BE2C (cell line): Measurements from ENCODE around the gene PLAAT5.

Experiments
- DNase-seq: peaks from one replicate; pipeline ENCODE4 v3.0.0-alpha.2; 2020
- H3K27me3 ChIP-seq: fragments of 250-450 bp; sonication (Bioruptor Pico); 2 replicates; pipeline ENCODE4 v1.5.1; 2020; ENCODE audit warnings: mild to moderate bottlenecking
- H3K36me3 ChIP-seq: fragments of 250-450 bp; sonication (Bioruptor Pico); 2 replicates; pipeline ENCODE4 v1.5.1; 2020; ENCODE audit warnings: mild to moderate bottlenecking
- H3K4me1 ChIP-seq: fragments of 250-450 bp; sonication (Bioruptor Pico); 2 replicates; pipeline ENCODE4 v1.5.1; 2020
- H3K4me3 ChIP-seq: 2 replicates; pipeline ENCODE4 v1.5.1; 2011; ENCODE audit warnings: low read depth, low read length
- H3K9me3 ChIP-seq: fragments of 250-450 bp; sonication (Bioruptor Pico); 2 replicates; pipeline ENCODE4 v1.5.1; 2020
- TF ChIP-seq, protein P1 (sequence below): IDR thresholded peaks from 2 replicates; pipeline ENCODE4 v1.5.1; 2012; ENCODE audit warnings: mild to moderate bottlenecking, low read depth, low read length

PLAAT5 gene

DNA sequence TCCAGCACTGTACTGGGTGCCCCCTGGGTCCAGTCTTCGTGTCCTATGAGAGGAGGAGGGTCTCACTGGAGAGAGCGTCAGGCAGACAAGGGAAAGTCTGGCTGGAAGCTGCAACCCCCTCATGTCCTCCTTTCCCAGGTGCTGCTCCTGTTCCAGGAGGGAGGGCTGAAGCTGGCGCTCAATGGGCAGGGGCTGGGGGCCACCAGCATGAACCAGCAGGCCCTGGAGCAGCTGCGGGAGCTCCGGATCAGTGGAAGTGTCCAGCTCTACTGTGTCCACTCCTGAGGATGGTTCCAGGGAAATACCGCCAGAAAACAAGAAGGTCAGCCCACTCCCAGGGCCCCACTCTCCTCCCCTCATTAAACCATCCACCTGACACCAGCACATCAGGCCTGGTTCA lies 25.1 kb upstream of the PLAAT5 start:
- TF ChIP-seq, protein P1, sequence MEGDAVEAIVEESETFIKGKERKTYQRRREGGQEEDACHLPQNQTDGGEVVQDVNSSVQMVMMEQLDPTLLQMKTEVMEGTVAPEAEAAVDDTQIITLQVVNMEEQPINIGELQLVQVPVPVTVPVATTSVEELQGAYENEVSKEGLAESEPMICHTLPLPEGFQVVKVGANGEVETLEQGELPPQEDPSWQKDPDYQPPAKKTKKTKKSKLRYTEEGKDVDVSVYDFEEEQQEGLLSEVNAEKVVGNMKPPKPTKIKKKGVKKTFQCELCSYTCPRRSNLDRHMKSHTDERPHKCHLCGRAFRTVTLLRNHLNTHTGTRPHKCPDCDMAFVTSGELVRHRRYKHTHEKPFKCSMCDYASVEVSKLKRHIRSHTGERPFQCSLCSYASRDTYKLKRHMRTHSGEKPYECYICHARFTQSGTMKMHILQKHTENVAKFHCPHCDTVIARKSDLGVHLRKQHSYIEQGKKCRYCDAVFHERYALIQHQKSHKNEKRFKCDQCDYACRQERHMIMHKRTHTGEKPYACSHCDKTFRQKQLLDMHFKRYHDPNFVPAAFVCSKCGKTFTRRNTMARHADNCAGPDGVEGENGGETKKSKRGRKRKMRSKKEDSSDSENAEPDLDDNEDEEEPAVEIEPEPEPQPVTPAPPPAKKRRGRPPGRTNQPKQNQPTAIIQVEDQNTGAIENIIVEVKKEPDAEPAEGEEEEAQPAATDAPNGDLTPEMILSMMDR, result no peak

DNA sequence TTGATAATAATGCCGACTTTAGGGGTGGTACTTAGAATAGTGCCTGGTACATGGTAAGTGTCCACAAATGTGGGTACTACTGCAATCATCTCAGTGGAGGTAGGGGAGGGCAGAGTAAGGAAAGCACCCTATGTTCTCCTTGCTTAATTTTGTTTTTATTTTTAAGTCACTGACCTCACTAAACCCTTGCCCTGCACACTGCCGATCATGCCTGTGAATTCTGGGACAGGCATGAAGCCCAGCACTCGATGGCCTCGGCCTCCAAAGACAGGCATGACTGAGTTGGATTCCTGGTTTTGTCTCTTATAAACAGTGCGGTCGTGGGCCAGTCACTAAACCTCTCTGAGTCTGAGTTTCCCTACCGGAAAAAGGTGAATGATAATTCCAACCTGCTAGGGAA lies 21.8 kb upstream of the PLAAT5 start:
- no peaks in the 10 kb centered on the region for H3K4me1 ChIP-seq
- no peak for DNase-seq
- H3K36me3 ChIP-seq, result no peaks in the 10 kb centered on the region
- H3K9me3 ChIP-seq, result no peaks in the 10 kb centered on the region
- no peak overlapping the region for H3K4me3 ChIP-seq
- TF ChIP-seq, protein P1, result no peak
- H3K27me3 ChIP-seq, result no peaks in the 10 kb centered on the region

More for the DNA sequence above, 25.1 kb upstream of the PLAAT5 start:
- H3K36me3 ChIP-seq, result no peaks in the 10 kb centered on the region
- no peaks in the 10 kb centered on the region for H3K9me3 ChIP-seq
- no peak overlapping the region for H3K4me3 ChIP-seq
- no peaks in the 10 kb centered on the region for H3K27me3 ChIP-seq
- H3K4me1 ChIP-seq, result no peaks in the 10 kb centered on the region
- no peak for DNase-seq

DNA sequence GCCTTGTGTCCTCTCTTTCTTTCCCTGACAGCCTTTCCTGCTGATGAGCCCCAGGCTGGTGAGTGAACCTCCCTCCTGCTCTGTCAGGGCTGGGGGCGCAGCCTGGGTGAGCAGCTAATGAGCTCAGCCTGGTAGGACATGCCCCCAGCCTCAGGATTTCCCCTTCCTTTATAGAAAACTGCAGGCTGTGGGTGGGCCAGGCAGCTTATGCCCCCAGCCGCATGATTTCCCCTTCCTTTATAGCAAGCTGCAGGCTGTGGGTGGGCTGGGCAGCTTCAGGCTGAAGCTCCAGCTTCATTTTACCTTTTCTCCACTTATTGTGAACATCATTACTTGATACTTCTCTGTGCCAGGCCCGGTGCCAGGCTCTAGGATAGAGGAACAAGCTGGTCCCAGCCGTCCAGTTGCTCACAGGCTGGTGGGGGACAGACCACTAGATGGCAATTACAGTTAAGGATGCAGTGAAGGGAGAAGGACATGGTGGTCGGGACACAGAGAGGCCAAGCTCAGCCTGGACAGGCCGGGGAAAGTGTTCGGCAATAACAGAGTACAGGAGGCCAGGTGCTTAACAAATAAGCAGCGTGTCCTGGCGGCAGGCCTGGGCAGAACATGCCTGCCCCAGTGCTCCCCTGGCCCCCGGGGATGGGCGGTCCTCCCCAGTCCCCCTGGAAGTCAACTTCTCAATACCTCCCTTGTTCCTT lies 20.2 kb upstream of the PLAAT5 start:
- Histone ChIP-seq H3K4me3 (no peak overlapping the region), H3K27me3 (no peaks in the 10 kb centered on the region), H3K36me3 (no peaks in the 10 kb centered on the region), H3K4me1 (no peaks in the 10 kb centered on the region), H3K9me3 (no peaks in the 10 kb centered on the region)
- TF ChIP-seq, protein P1, result no peak
- no peak for DNase-seq

DNA sequence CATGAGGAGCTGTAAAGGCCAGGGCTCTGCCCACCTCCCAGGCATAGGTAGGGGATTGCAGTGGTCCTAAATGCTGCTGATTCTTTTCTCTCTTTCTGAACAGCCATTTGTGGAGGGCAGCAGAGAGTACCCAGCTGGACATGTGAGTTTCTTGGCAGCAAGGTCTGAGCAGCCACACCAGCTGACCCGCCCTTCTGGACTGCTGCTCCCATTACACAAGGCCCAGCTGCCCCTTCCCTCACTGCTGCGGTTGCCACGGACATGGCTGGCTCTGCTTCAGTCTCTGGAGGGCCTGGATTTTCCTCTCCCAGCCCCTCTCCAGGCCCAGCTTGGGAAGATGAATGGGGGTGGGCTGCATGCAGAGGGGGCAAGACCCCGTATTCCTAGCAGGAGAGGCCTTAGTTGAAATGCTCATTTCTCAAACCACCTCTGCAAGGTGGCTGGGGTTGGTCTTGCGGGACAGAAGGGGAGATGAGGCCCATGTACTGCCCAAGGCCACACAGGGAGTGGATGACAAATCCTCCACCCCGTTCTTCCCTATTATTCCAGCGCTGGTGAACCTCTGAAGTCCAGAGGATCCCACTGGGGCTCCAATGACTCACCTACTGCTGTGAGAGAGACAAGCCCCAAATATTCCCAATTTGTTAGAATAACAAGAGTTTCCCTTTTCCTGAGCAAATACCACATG lies 19.5 kb upstream of the PLAAT5 start:
- Histone ChIP-seq H3K4me3 (no peak overlapping the region), H3K36me3 (no peaks in the 10 kb centered on the region), H3K4me1 (no peaks in the 10 kb centered on the region), H3K9me3 (no peaks in the 10 kb centered on the region), H3K27me3 (no peaks in the 10 kb centered on the region)
- no peak for DNase-seq
- TF ChIP-seq, protein P1, result no peak

DNA sequence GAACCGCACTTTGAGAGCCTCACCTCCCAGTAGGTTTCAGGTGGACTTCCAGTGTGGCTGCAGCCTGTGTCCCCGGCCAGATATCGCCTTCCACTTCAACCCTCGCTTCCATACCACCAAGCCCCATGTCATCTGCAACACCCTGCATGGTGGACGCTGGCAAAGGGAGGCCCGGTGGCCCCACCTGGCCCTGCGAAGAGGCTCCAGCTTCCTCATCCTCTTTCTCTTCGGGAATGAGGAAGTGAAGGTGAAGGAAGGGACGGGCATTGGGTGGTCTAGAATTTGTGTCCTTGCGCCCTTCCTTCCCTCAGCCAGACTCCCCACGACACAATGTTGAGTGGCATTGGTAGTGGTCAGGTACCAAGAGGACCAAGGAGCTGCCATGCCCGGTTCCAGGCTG lies 17.8 kb upstream of the PLAAT5 start:
- H3K4me1 ChIP-seq, result no peaks in the 10 kb centered on the region

More for the DNA sequence above, 17.8 kb upstream of the PLAAT5 start:
- Histone ChIP-seq H3K36me3 (no peaks in the 10 kb centered on the region), H3K4me3 (no peak overlapping the region), H3K9me3 (no peaks in the 10 kb centered on the region), H3K27me3 (no peaks in the 10 kb centered on the region)
- TF ChIP-seq, protein P1, result no peak
- DNase-seq, result no peak
